HEK293T (cell line): ENCODE measurements around the gene DIDO1.

Experiments
- CTCF ChIA-PET: fragments of 350-600 bp; formaldehyde crosslinking; extraction: SDS; loops from one replicate; lab custom pipeline; 2021; ENCODE audit warnings: antibody characterized with exemption, inconsistent platforms; lab: Yijun Ruan, JAX
- POLR2A ChIA-PET: fragments of 350-600 bp; formaldehyde crosslinking; extraction: SDS; loops from one replicate; lab custom pipeline; 2020; ENCODE audit warnings: antibody characterized with exemption, inconsistent platforms; lab: Yijun Ruan, JAX
- DNase-seq: peaks from one replicate; pipeline ENCODE4 v3.0.0; 2012; ENCODE audit warnings: mixed read lengths; ENCODE audit errors: extremely low spot score
- ARNT ChIP-seq: fragments of 450-650 bp; IDR thresholded peaks from 2 replicates; pipeline ENCODE4 v1.6.1; 2017; ENCODE audit warnings: mild to moderate bottlenecking
- BHLHE40 ChIP-seq: fragments of 450-650 bp; IDR thresholded peaks from 2 replicates; pipeline ENCODE4 v1.6.1; 2016; ENCODE audit warnings: mild to moderate bottlenecking, moderate library complexity, borderline replicate concordance
- CTBP1 ChIP-seq: fragments of 450-650 bp; IDR thresholded peaks from 2 replicates; pipeline ENCODE4 v1.6.1; 2016; ENCODE audit warnings: borderline replicate concordance
- ELF4 ChIP-seq: fragments of 450-650 bp; IDR thresholded peaks from 2 replicates; pipeline ENCODE4 v1.6.1; 2017; ENCODE audit warnings: antibody characterized with exemption
- FOXA1 ChIP-seq: fragments of 450-650 bp; IDR thresholded peaks from 2 replicates; pipeline ENCODE4 v1.6.1; 2016; ENCODE audit warnings: mild to moderate bottlenecking
- FOXK2 ChIP-seq: fragments of 450-650 bp; IDR thresholded peaks from 2 replicates; pipeline ENCODE4 v1.6.1; 2016; ENCODE audit warnings: mild to moderate bottlenecking
- FOXM1 ChIP-seq: fragments of 450-650 bp; IDR thresholded peaks from 2 replicates; pipeline ENCODE4 v1.6.1; 2017; ENCODE audit warnings: mild to moderate bottlenecking, borderline replicate concordance
- HDGF ChIP-seq: fragments of 450-650 bp; IDR thresholded peaks from 2 replicates; pipeline ENCODE4 v1.6.1; 2017; ENCODE audit warnings: antibody characterized with exemption, borderline replicate concordance
- L3MBTL2 ChIP-seq: fragments of 450-650 bp; conservative IDR thresholded peaks from 2 replicates; pipeline ENCODE4 v1.6.1; 2016; ENCODE audit warnings: mild to moderate bottlenecking
- LEF1 ChIP-seq: fragments of 450-650 bp; IDR thresholded peaks from 2 replicates; pipeline ENCODE4 v1.6.1; 2017; ENCODE audit warnings: mild to moderate bottlenecking, borderline replicate concordance
- NFRKB ChIP-seq: fragments of 450-650 bp; IDR thresholded peaks from 2 replicates; pipeline ENCODE4 v1.6.1; 2016; ENCODE audit warnings: mild to moderate bottlenecking, moderate library complexity
- PKNOX1 ChIP-seq: fragments of 450-650 bp; IDR thresholded peaks from 2 replicates; pipeline ENCODE4 v1.6.1; 2016
- SP1 ChIP-seq: fragments of 450-650 bp; IDR thresholded peaks from 2 replicates; pipeline ENCODE4 v1.6.1; 2017
- SUZ12 ChIP-seq: fragments of 450-650 bp; IDR thresholded peaks from 2 replicates; pipeline ENCODE4 v1.6.1; 2016; ENCODE audit warnings: mild to moderate bottlenecking
- TARDBP ChIP-seq: fragments of 450-650 bp; IDR thresholded peaks from 2 replicates; pipeline ENCODE4 v1.6.1; 2016
- ZNF384 ChIP-seq: fragments of 450-650 bp; IDR thresholded peaks from 2 replicates; pipeline ENCODE4 v1.6.1; 2016

DIDO1 gene

GRCh38 chr20:62951143-62951895, 25.0 kb upstream of the DIDO1 start:
- DNase-seq, result no peak
- ChIA-PET CTCF (no interaction called here), POLR2A (no interaction called here)
- TF ChIP-seq HDGF (no peak), NFRKB (no peak), LEF1 (no peak), CTBP1 (no peak)

- no peak for DNase-seq
- TF ChIP-seq FOXA1 (no peak), HDGF (no peak), SUZ12 (no peak), L3MBTL2 (no peak), LEF1 (no peak), PKNOX1 (no peak)
- ChIA-PET CTCF (no interaction called here), POLR2A (interaction anchor here (2.0 kb wide), 1 partner anchor 13 kb away, joined by 5 read pairs; the partner anchor contains the start of gene GID8)
Measured at GRCh38 chr20:62950741-62951140, 24.4 kb upstream of the DIDO1 start.

DNA sequence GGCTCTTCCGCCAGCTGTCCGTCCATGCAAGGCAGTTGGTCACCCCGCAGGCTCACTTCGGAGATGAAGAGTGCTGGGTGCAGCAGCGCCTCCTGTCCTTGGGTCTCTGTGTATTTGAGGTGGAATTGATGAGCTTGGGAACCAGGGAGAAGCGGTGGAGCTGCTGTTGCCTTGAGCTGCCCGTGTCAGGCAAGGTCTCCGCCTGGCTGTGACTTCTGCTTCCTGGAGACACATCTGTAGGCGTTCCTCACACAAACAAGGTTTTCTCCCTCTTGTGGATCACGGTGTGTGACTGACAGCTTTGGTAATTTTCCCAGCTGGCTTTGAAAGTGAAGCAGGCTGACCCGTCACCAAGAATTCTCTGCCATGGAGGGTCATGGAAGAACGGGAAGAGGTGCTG, 23.7 kb upstream of the DIDO1 start:
- TF ChIP-seq SP1 (no peak), FOXA1 (no peak), ARNT (no peak), FOXK2 (no peak), BHLHE40 (no peak), HDGF (no peak), ZNF384 (no peak), ELF4 (no peak), NFRKB (no peak), PKNOX1 (no peak), FOXM1 (no peak), LEF1 (no peak), SUZ12 (no peak), L3MBTL2 (no peak), CTBP1 (no peak)
- DNase-seq, result no peak
- ChIA-PET CTCF (no interaction called here), POLR2A (interaction anchor here (2.0 kb wide), 1 partner anchor 12 kb away, joined by 5 read pairs; the partner anchor contains the start of gene GID8)

DNA sequence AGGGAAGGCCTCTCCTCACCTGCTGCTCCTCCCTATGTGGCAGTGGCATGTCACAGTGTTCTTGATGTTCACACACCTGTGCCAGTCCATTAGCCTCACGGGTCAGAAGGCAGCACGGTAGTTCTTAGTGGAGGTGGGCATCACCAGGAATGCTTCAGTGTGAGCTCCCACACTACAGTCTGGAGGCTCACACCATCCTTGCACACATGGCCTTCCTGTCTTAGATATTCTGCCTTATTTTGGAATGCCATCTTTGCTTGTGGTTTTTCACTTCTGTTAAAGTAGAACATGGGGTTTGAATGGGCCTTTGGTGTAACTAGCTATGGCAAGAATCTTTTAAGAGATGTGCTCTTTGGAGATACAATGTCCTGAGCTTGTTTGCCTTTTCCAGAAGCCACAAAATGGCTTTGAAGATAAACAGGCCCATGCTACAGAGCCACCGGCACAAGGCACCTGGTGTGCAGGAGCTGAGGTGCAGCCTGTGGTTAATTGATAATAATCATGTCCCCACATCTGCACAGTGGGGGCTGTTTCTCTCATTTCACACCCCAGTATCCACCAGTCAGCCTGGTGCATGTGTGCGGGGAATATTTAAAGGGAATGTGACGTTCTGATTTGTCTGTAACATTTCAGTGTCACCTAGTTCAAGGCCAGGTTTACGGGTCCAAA, 23.0 kb upstream of the DIDO1 start:
- TF ChIP-seq NFRKB (no peak), BHLHE40 (no peak), SP1 (no peak), ZNF384 (no peak), LEF1 (no peak), TARDBP (no peak), PKNOX1 (no peak), CTBP1 (no peak), SUZ12 (no peak), ARNT (no peak)
- ChIA-PET CTCF (no interaction called here), POLR2A (interaction anchor here (2.0 kb wide), 1 partner anchor 12 kb away, joined by 5 read pairs; the partner anchor contains the start of gene GID8)
- DNase-seq, result no peak

DNA sequence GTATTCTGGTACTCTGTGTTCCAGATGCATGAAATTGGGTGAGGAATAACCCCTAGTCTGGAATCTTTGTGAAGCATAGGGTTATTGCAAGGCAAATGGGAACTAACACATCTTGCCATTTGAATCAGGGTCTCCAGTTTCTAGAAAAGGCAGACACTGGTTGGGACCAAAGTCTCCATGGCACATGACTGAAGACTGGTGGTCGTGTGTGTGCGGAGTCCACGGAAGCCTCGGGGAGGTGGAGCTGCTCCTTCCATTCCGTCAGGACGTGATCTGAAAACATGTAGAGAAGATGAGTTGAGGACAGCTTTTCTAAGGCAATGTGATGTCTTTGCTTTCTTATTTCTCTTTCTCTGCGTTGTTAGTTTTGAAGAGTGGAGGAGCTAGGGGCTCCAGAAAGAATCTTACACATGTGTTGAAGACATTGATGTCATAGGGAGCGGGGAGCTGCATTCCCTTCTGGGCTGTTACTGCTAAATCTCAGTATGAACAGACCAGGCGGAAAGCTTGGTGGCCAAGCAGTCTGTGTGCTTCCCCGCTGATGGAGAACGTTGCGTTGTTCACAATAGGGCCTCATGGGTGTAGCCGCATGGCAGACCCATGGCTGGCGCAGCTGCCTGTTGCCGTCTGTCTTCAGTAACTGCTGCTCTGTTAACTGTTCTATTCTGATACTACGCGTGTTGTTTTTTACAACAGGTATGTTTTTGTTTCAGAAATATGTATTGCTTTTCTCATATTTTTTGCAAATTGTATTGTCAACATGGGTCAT, 21.4 kb upstream of the DIDO1 start:
- DNase-seq, result no peak
- ChIA-PET POLR2A (interaction anchor here (1.2 kb wide), 1 partner anchor 10 kb away, joined by 5 read pairs; the partner anchor contains the start of gene GID8), CTCF (interaction anchor here (0.7 kb wide), 1 partner anchor 48 kb away, joined by 3 read pairs; no protein-coding TSS in a partner anchor)
- no peak for TF ChIP-seq HDGF
- no peak for TF ChIP-seq SUZ12
- no peak for TF ChIP-seq ELF4
- no peak for TF ChIP-seq CTBP1
- TF ChIP-seq FOXM1, result no peak
- TF ChIP-seq ZNF384, result no peak
- no peak for TF ChIP-seq TARDBP
- no peak for TF ChIP-seq FOXA1
- TF ChIP-seq ARNT, result no peak
- no peak for TF ChIP-seq L3MBTL2
- TF ChIP-seq SP1, result no peak
- no peak for TF ChIP-seq BHLHE40
- no peak for TF ChIP-seq FOXK2
- TF ChIP-seq PKNOX1, result no peak
